HepG2 (cell line): ENCODE measurements around the gene CNTNAP1. TPM values are rescaled to one million over a fixed set of nuclear protein-coding genes. Genes with fewer than 3 reads are reported as not detected.
A peak's percentile ranks its signal among the peaks of the same experiment; 100 is the strongest.

Experiments
- DMAP1 ChIP-seq: IDR thresholded peaks from 2 replicates; pipeline ENCODE4 v1.6.1; 2016
- FLYWCH1 ChIP-seq: sonication (generic); formaldehyde crosslinking; IDR thresholded peaks from 2 replicates; pipeline ENCODE4 v1.8.1; 2023; ENCODE audit warnings: mild to moderate bottlenecking, missing genetic modification reagents
- KDM5B ChIP-seq: sonication (generic); formaldehyde crosslinking; IDR thresholded peaks from 2 replicates; pipeline ENCODE4 v1.4.0; 2020; ENCODE audit warnings: missing genetic modification reagents, mild to moderate bottlenecking, borderline replicate concordance
- SIX1 ChIP-seq: sonication (generic); formaldehyde crosslinking; IDR thresholded peaks from 2 replicates; pipeline ENCODE4 v1.4.0; 2020; ENCODE audit warnings: missing genetic modification reagents, borderline replicate concordance
- SP5 ChIP-seq: IDR thresholded peaks from 2 replicates; pipeline ENCODE4 v1.6.1; 2016; ENCODE audit warnings: low read depth, borderline replicate concordance
- STAT5B ChIP-seq: sonication (generic); formaldehyde crosslinking; IDR thresholded peaks from 2 replicates; pipeline ENCODE4 v1.4.0; 2020; ENCODE audit warnings: missing genetic modification reagents
- ZIK1 ChIP-seq: sonication (generic); formaldehyde crosslinking; IDR thresholded peaks from 2 replicates; pipeline ENCODE4 v1.5.0; 2020; ENCODE audit warnings: mild to moderate bottlenecking, low read depth, missing genetic modification reagents, borderline replicate concordance
- ZNF292 ChIP-seq: sonication (generic); formaldehyde crosslinking; IDR thresholded peaks from 2 replicates; pipeline ENCODE4 v1.8.1; 2022; ENCODE audit warnings: mild to moderate bottlenecking, low read depth, missing genetic modification reagents, borderline replicate concordance
- ZNF556 ChIP-seq: sonication (generic); formaldehyde crosslinking; IDR thresholded peaks from 2 replicates; pipeline ENCODE4 v1.4.0; 2020; ENCODE audit warnings: mild to moderate bottlenecking, missing genetic modification reagents, borderline replicate concordance
- polyA plus RNA-seq, 8 experiments: library from polyadenylated mRNA; depleted of rRNA in 3 of 8; stranded (reverse) in 7 of 8; unstranded in 1 of 8; fragments of >200 nt; fragmentation: Illumina TruSeq in 4 of 8; extraction: Trizol in 4 of 8; gene quantifications; 2 replicates each; pipeline versions ENCODE4 v1.2.1 to v1.2.3, GENCODE V29; 2011 to 2016; ENCODE audit warnings: low read depth in 4 of 8, missing spikeins in 1 of 8, mixed read lengths in 1 of 8; ENCODE audit not compliant: insufficient read depth in 1 of 8
- total RNA-seq, 5 experiments: library from RNA; depleted of rRNA; stranded (reverse); fragments of >200 nt; fragmentation: Illumina TruSeq; extraction: Trizol; gene quantifications; 2 replicates each; pipeline ENCODE4 v1.2.3, GENCODE V29; 2016; ENCODE audit warnings: low read depth in 1 of 5
- TF ChIP-seq, protein P1 (sequence below): sonication (generic); formaldehyde crosslinking; IDR thresholded peaks from 2 replicates; pipeline ENCODE4 v1.5.0; 2020; ENCODE audit warnings: mild to moderate bottlenecking, missing genetic modification reagents
- TF ChIP-seq, protein P2 (sequence below): sonication (generic); formaldehyde crosslinking; IDR thresholded peaks from 2 replicates; pipeline ENCODE4 v1.9.0; 2021; ENCODE audit warnings: missing genetic modification reagents, borderline replicate concordance
- TF ChIP-seq, protein P3 (sequence below): sonication (generic); formaldehyde crosslinking; IDR thresholded peaks from 2 replicates; pipeline ENCODE4 v1.4.0; 2020; ENCODE audit warnings: missing genetic modification reagents, mild to moderate bottlenecking, borderline replicate concordance
- TF ChIP-seq, protein P4 (sequence below): sonication (generic); formaldehyde crosslinking; IDR thresholded peaks from 2 replicates; pipeline ENCODE4 v1.4.0; 2020; ENCODE audit warnings: missing genetic modification reagents
- TF ChIP-seq, protein P5 (sequence below): sonication (generic); formaldehyde crosslinking; IDR thresholded peaks from 2 replicates; pipeline ENCODE4 v1.4.0; 2020; ENCODE audit warnings: low read depth, mild to moderate bottlenecking, missing genetic modification reagents

The CNTNAP1 gene
- total and polyA plus RNA-seq, 2 of the 13 experiments (the other 11 are each of a cell fraction or from before 2014, with no cell fraction given), result 4.5 to 7.7 TPM

DNA sequence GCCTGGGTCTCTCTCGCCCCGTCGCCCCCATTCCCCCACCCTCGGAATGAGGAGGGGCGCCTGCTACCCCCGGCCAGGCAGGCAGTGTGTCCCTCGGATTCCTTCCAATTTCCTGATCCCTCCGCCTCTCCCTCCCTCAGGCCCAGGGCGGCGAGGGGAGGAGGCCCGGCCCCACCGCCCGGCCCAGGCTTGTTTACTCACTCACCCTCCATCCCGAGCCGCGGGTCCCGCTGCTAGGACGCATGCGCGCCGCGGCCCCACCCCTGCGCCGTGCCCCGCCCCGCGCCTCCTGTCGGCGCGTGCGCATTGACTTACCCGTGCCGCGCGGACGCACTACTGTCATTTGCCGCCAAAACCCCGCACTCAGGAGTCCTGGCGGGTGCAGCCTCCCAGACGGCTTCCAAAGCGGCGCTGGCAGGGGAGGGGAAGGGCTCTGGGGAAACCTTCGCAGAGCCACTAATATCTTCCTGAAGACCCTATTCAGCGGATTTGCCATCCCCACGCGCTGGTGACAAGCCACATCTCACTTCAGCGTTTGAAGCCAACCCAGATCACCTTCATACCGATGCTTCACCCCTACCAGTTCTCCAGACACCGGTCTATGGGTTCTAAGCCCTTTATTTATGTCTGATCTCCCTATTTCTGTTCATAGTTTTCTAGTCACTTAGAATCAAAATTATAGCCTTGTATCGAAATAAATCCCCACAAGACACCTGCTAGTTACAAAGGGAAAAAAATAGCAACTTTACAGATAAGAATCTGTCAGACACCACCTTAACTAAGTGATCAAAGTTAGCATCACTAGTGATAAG is 62.7 kb downstream of the CNTNAP1 start, which contains the start of gene EZH1 (continued):
- TF ChIP-seq, protein P1, sequence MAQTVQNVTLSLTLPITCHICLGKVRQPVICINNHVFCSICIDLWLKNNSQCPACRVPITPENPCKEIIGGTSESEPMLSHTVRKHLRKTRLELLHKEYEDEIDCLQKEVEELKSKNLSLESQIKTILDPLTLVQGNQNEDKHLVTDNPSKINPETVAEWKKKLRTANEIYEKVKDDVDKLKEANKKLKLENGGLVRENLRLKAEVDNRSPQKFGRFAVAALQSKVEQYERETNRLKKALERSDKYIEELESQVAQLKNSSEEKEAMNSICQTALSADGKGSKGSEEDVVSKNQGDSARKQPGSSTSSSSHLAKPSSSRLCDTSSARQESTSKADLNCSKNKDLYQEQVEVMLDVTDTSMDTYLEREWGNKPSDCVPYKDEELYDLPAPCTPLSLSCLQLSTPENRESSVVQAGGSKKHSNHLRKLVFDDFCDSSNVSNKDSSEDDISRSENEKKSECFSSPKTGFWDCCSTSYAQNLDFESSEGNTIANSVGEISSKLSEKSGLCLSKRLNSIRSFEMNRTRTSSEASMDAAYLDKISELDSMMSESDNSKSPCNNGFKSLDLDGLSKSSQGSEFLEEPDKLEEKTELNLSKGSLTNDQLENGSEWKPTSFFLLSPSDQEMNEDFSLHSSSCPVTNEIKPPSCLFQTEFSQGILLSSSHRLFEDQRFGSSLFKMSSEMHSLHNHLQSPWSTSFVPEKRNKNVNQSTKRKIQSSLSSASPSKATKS (CRISPR knock-in tag), result no peak
- peak; percentile 86 for TF ChIP-seq DMAP1
- peak; percentile 86 for TF ChIP-seq KDM5B
- TF ChIP-seq, protein P2, sequence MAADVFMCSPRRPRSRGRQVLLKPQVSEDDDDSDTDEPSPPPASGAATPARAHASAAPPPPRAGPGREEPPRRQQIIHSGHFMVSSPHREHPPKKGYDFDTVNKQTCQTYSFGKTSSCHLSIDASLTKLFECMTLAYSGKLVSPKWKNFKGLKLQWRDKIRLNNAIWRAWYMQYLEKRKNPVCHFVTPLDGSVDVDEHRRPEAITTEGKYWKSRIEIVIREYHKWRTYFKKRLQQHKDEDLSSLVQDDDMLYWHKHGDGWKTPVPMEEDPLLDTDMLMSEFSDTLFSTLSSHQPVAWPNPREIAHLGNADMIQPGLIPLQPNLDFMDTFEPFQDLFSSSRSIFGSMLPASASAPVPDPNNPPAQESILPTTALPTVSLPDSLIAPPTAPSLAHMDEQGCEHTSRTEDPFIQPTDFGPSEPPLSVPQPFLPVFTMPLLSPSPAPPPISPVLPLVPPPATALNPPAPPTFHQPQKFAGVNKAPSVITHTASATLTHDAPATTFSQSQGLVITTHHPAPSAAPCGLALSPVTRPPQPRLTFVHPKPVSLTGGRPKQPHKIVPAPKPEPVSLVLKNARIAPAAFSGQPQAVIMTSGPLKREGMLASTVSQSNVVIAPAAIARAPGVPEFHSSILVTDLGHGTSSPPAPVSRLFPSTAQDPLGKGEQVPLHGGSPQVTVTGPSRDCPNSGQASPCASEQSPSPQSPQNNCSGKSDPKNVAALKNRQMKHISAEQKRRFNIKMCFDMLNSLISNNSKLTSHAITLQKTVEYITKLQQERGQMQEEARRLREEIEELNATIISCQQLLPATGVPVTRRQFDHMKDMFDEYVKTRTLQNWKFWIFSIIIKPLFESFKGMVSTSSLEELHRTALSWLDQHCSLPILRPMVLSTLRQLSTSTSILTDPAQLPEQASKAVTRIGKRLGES (CRISPR knock-in tag), result no peak
- peak; percentile 39 for TF ChIP-seq STAT5B
- TF ChIP-seq ZNF556 (CRISPR knock-in tag), result peak; percentile 86; the same call in 1 of the 2 replicates
- TF ChIP-seq, protein P3, sequence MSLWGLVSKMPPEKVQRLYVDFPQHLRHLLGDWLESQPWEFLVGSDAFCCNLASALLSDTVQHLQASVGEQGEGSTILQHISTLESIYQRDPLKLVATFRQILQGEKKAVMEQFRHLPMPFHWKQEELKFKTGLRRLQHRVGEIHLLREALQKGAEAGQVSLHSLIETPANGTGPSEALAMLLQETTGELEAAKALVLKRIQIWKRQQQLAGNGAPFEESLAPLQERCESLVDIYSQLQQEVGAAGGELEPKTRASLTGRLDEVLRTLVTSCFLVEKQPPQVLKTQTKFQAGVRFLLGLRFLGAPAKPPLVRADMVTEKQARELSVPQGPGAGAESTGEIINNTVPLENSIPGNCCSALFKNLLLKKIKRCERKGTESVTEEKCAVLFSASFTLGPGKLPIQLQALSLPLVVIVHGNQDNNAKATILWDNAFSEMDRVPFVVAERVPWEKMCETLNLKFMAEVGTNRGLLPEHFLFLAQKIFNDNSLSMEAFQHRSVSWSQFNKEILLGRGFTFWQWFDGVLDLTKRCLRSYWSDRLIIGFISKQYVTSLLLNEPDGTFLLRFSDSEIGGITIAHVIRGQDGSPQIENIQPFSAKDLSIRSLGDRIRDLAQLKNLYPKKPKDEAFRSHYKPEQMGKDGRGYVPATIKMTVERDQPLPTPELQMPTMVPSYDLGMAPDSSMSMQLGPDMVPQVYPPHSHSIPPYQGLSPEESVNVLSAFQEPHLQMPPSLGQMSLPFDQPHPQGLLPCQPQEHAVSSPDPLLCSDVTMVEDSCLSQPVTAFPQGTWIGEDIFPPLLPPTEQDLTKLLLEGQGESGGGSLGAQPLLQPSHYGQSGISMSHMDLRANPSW (CRISPR knock-in tag), result no peak
- TF ChIP-seq ZNF292 (CRISPR knock-in tag), result peak; percentile 37; the same call in 1 of the 2 replicates
- TF ChIP-seq, protein P4, sequence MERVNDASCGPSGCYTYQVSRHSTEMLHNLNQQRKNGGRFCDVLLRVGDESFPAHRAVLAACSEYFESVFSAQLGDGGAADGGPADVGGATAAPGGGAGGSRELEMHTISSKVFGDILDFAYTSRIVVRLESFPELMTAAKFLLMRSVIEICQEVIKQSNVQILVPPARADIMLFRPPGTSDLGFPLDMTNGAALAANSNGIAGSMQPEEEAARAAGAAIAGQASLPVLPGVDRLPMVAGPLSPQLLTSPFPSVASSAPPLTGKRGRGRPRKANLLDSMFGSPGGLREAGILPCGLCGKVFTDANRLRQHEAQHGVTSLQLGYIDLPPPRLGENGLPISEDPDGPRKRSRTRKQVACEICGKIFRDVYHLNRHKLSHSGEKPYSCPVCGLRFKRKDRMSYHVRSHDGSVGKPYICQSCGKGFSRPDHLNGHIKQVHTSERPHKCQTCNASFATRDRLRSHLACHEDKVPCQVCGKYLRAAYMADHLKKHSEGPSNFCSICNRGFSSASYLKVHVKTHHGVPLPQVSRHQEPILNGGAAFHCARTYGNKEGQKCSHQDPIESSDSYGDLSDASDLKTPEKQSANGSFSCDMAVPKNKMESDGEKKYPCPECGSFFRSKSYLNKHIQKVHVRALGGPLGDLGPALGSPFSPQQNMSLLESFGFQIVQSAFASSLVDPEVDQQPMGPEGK (CRISPR knock-in tag), result peak; percentile 95
- TF ChIP-seq, protein P5, sequence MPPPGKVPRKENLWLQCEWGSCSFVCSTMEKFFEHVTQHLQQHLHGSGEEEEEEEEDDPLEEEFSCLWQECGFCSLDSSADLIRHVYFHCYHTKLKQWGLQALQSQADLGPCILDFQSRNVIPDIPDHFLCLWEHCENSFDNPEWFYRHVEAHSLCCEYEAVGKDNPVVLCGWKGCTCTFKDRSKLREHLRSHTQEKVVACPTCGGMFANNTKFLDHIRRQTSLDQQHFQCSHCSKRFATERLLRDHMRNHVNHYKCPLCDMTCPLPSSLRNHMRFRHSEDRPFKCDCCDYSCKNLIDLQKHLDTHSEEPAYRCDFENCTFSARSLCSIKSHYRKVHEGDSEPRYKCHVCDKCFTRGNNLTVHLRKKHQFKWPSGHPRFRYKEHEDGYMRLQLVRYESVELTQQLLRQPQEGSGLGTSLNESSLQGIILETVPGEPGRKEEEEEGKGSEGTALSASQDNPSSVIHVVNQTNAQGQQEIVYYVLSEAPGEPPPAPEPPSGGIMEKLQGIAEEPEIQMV (CRISPR knock-in tag), result peak; percentile 98
- TF ChIP-seq FLYWCH1 (CRISPR knock-in tag), result peak; percentile 95; the same call in 1 of the 2 replicates
- TF ChIP-seq SIX1 (CRISPR knock-in tag), result no peak
- peak; percentile 91 for TF ChIP-seq ZIK1 (CRISPR knock-in tag)
- TF ChIP-seq SP5 (CRISPR knock-in tag), result peak; percentile 13; the same call in 1 of the 2 replicates
